Caco-2 (cell line): Measurements from ENCODE around the gene DBH. TPM values are rescaled to one million over a fixed set of nuclear protein-coding genes. Genes with fewer than 3 reads are reported as not detected.

ENCODE experiments used
- Bru-seq: library from RNA; stranded (reverse); fragments of 400-500 nt; gene quantifications from one replicate; lab custom pipeline; 2021; lab: Mats Ljungman, UMichigan
- BruChase-seq, 2 experiments: library from RNA; stranded (reverse); fragments of 400-500 nt; gene quantifications; one replicate each; lab custom pipeline; 2021; lab: Mats Ljungman, UMichigan
- BruUV-seq: library from RNA; stranded (reverse); fragments of 400-500 nt; replicated peaks from 2 replicates; lab custom pipeline; 2021; lab: Mats Ljungman, UMichigan
- CTCF ChIA-PET: fragments of 300-600 bp; sonication (Branson Sonifier 250); formaldehyde crosslinking; loops from one replicate; lab custom pipeline; 2022; ENCODE audit warnings: antibody characterized with exemption; lab: Charles Lee
- POLR2A ChIA-PET: fragments of 300-600 bp; sonication (Branson Sonifier 250); formaldehyde crosslinking; loops from one replicate; lab custom pipeline; 2022; ENCODE audit warnings: antibody characterized with exemption; lab: Charles Lee
- DNase-seq, 2 experiments: peaks; one replicate each; pipeline versions ENCODE4 v3.0.0 to v3.0.0-alpha.2; 2020 to 2022
- H3K27me3 ChIP-seq: replicated peaks from 2 replicates; pipeline ENCODE4 v1.6.0; 2011; ENCODE audit warnings: low read length; ENCODE audit not compliant: control insufficient read depth, insufficient read depth
- H3K36me3 ChIP-seq: 2 replicates; pipeline ENCODE4 v1.5.1; 2011; ENCODE audit warnings: low read length; ENCODE audit not compliant: control insufficient read depth, insufficient read depth
- H3K4me1 ChIP-seq: fragments of 250-450 bp; sonication (Bioruptor Pico); 2 replicates; pipeline ENCODE4 v1.5.1; 2020; ENCODE audit warnings: mild to moderate bottlenecking
- H3K4me3 ChIP-seq: 2 replicates; pipeline ENCODE4 v1.5.1; 2011; ENCODE audit warnings: low read depth, mild to moderate bottlenecking, control low read depth, low read length
- H3K9me3 ChIP-seq: fragments of 250-450 bp; sonication (Bioruptor Pico); 2 replicates; pipeline ENCODE4 v1.5.1; 2020; ENCODE audit warnings: mild to moderate bottlenecking, moderate library complexity
- H3K27ac Mint-ChIP-seq: one replicate; pipeline ENCODE4 v1.8.0; 2022; ENCODE audit warnings: mixed read lengths; ENCODE audit not compliant: unreplicated experiment
- H3K27me3 Mint-ChIP-seq: one replicate; pipeline ENCODE4 v1.8.0; 2022; ENCODE audit warnings: mixed read lengths; ENCODE audit not compliant: insufficient read depth, unreplicated experiment
- H3K36me3 Mint-ChIP-seq: one replicate; pipeline ENCODE4 v1.8.0; 2022; ENCODE audit warnings: mild to moderate bottlenecking, mixed read lengths; ENCODE audit not compliant: insufficient read depth, unreplicated experiment
- H3K4me1 Mint-ChIP-seq: one replicate; pipeline ENCODE4 v1.8.0; 2022; ENCODE audit warnings: low read depth, mixed read lengths; ENCODE audit not compliant: unreplicated experiment
- H3K4me3 Mint-ChIP-seq: one replicate; pipeline ENCODE4 v1.8.0; 2022; ENCODE audit warnings: mild to moderate bottlenecking, moderate library complexity, mixed read lengths; ENCODE audit not compliant: unreplicated experiment
- H3K9me3 Mint-ChIP-seq: one replicate; pipeline ENCODE4 v1.8.0; 2022; ENCODE audit warnings: mixed read lengths; ENCODE audit not compliant: unreplicated experiment
- intact Hi-C: fragments of 100-400 bp; cut with micrococcal nuclease; formaldehyde crosslinking; loops from one replicate; pipeline ENCODE4 v1.10.0; 2022; ENCODE audit not compliant: unreplicated experiment
- long read RNA-seq: library from polyadenylated mRNA; stranded (forward); transcript quantifications from one replicate; pipeline ENCODE4 v2.0.0, GENCODE V29; 2022
- total RNA-seq: library from RNA; stranded (reverse); gene quantifications from 2 replicates; pipeline ENCODE4 v1.2.3, GENCODE V29; 2022
- TF ChIP-seq, protein P1 (sequence below), 2 experiments: fragments of 200-600 bp in 1 of 2; IDR thresholded peaks; 1 replicate in 1 of 2; 2 replicates in 1 of 2; pipeline versions ENCODE4 v1.5.1 to v1.8.0; 2011 to 2022; ENCODE audit warnings: antibody characterized with exemption in 1 of 2, control low read depth in 1 of 2, inconsistent platforms in 1 of 2, low read depth in 1 of 2, low read length in 1 of 2, mild to moderate bottlenecking in 1 of 2, moderate library complexity in 1 of 2; ENCODE audit not compliant: insufficient read depth in 1 of 2, severe bottlenecking in 1 of 2, unreplicated experiment in 1 of 2

The DBH gene
- total RNA-seq = not detected in 2 replicates
- Bru-seq, nascent RNA = not detected
- BruChase-seq, experiment 1, labeled RNA remaining after a 2-hour chase = not detected
- not detected for BruChase-seq, experiment 2, labeled RNA remaining after a 6-hour chase
- long read RNA-seq = 0 reads

GRCh38 chr9:133635533-133636531 lies at the start of gene DBH:
TSS of gene DBH (plus strand) at chr9:133636363. CDS start at chr9:133636372, 9 bp downstream.
- Histone ChIP-seq H3K9me3 (no peaks in the 10 kb centered on the region), H3K27me3 (no peaks in the 10 kb centered on the region; the same call in 1 of the 2 replicates), H3K4me1 (no peaks in the 10 kb centered on the region), H3K4me3 (no peak within 1 kb of the TSS), H3K36me3 (no peaks in the 10 kb centered on the region)
- POLR2A ChIA-PET = no interaction called here
- H3K4me1 Mint-ChIP-seq = no peaks in the 10 kb centered on the region
- no peak within 1 kb of the TSS for H3K4me3 Mint-ChIP-seq
- no peaks in the 10 kb centered on the region for H3K9me3 Mint-ChIP-seq
- BruUV-seq = no TSS peak
- TF ChIP-seq, protein P1, sequence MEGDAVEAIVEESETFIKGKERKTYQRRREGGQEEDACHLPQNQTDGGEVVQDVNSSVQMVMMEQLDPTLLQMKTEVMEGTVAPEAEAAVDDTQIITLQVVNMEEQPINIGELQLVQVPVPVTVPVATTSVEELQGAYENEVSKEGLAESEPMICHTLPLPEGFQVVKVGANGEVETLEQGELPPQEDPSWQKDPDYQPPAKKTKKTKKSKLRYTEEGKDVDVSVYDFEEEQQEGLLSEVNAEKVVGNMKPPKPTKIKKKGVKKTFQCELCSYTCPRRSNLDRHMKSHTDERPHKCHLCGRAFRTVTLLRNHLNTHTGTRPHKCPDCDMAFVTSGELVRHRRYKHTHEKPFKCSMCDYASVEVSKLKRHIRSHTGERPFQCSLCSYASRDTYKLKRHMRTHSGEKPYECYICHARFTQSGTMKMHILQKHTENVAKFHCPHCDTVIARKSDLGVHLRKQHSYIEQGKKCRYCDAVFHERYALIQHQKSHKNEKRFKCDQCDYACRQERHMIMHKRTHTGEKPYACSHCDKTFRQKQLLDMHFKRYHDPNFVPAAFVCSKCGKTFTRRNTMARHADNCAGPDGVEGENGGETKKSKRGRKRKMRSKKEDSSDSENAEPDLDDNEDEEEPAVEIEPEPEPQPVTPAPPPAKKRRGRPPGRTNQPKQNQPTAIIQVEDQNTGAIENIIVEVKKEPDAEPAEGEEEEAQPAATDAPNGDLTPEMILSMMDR (IDR thresholded peaks at IDR 0.05; ENCODE audit: insufficient read depth in 1 of 2, low read depth in 1 of 2, low read length in 1 of 2, severe bottlenecking in 1 of 2, unreplicated experiment in 1 of 2) = no peak
- no peak within 1 kb of the TSS for H3K27ac Mint-ChIP-seq
- H3K27me3 Mint-ChIP-seq = peaks cover 27% of the 10 kb centered on the region
- intact Hi-C loops = no loop called here
- DNase-seq = no peak
- H3K36me3 Mint-ChIP-seq = peaks cover 4% of the 10 kb centered on the region
- CTCF ChIA-PET = no interaction called here

DNA sequence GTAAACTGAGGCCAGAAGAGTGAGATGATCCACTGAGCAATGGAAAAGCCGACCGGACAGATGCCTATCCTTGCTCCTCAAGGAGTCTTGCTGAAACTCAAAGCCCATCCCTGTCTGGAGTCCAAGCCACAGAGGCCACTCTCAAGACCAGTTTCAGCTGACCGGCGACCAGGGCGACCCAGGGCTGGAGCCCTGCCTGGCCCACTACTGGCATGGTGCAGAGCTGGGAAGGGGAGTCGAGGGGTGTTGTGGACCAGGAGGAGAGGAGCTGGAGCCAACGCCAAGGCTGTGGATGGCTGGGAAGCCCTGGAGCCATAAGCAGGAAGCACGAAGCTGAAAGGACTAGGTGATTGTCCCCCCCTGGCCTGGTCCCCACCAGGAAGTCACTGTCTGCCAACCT lies 49.1 kb upstream of the DBH start:
- H3K9me3 ChIP-seq = peaks cover 6% of the 10 kb centered on the region; the same call in 1 of the 2 replicates
- DNase-seq = no peak
- no peaks in the 10 kb centered on the region for H3K27me3 ChIP-seq
- Mint-ChIP-seq H3K27ac (no peak overlapping the region), H3K36me3 (no peaks in the 10 kb centered on the region), H3K9me3 (peaks cover 11% of the 10 kb centered on the region), H3K4me1 (peaks cover 7% of the 10 kb centered on the region), H3K27me3 (no peaks in the 10 kb centered on the region), H3K4me3 (no peak overlapping the region)
- no TSS peak for BruUV-seq
- no peak overlapping the region for H3K4me3 ChIP-seq
- CTCF ChIA-PET = no interaction called here
- POLR2A ChIA-PET = no interaction called here
- no peaks in the 10 kb centered on the region for H3K36me3 ChIP-seq
- H3K4me1 ChIP-seq = peaks cover 10% of the 10 kb centered on the region; the same call in 1 of the 2 replicates
- TF ChIP-seq, protein P1 (IDR thresholded peaks at IDR 0.05; ENCODE audit: insufficient read depth in 1 of 2, low read depth in 1 of 2, low read length in 1 of 2, severe bottlenecking in 1 of 2, unreplicated experiment in 1 of 2) = no peak
- intact Hi-C loops = no loop called here

DNA sequence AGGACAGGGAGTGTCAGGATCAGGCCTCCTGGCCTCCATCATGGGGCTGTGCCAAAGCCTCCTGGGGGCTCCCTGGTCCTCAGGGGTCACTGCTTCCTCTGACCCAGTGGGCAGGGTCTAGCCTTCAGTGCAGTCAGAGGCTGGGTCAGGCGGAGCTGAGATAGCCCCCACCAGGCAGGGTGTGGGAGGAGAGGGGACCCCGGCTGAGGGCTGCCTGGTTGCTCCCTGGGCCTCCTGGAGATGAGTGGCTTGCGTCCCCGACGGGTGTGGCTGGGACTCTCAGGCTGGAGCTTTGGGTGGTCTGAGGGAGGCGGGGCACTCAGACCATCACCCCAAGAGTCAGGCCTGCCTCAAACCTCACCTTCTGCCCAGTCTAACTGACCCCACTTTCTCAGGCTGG lies 48.7 kb upstream of the DBH start:
- Histone ChIP-seq H3K9me3 (peaks cover 6% of the 10 kb centered on the region; the same call in 1 of the 2 replicates), H3K4me3 (no peak overlapping the region), H3K4me1 (peaks cover 10% of the 10 kb centered on the region; the same call in 1 of the 2 replicates), H3K27me3 (no peaks in the 10 kb centered on the region), H3K36me3 (no peaks in the 10 kb centered on the region)
- POLR2A ChIA-PET = no interaction called here
- H3K27ac Mint-ChIP-seq = no peak overlapping the region
- TF ChIP-seq, protein P1 (IDR thresholded peaks at IDR 0.05; ENCODE audit: insufficient read depth in 1 of 2, low read depth in 1 of 2, low read length in 1 of 2, severe bottlenecking in 1 of 2, unreplicated experiment in 1 of 2) = no peak
- intact Hi-C loops = no loop called here
- peaks cover 11% of the 10 kb centered on the region for H3K9me3 Mint-ChIP-seq
- BruUV-seq = no TSS peak
- no peaks in the 10 kb centered on the region for H3K27me3 Mint-ChIP-seq
- DNase-seq = no peak
- CTCF ChIA-PET = no interaction called here
- peaks cover 7% of the 10 kb centered on the region for H3K4me1 Mint-ChIP-seq
- H3K36me3 Mint-ChIP-seq = no peaks in the 10 kb centered on the region
- no peak overlapping the region for H3K4me3 Mint-ChIP-seq
